BE2C (cell line): ENCODE data around the gene SLC23A3.

ENCODE experiments used
- DNase-seq: peaks from one replicate; pipeline ENCODE4 v3.0.0-alpha.2; 2020
- H3K27me3 ChIP-seq: fragments of 250-450 bp; sonication (Bioruptor Pico); 2 replicates; pipeline ENCODE4 v1.5.1; 2020; ENCODE audit warnings: mild to moderate bottlenecking
- H3K36me3 ChIP-seq: fragments of 250-450 bp; sonication (Bioruptor Pico); 2 replicates; pipeline ENCODE4 v1.5.1; 2020; ENCODE audit warnings: mild to moderate bottlenecking
- H3K4me1 ChIP-seq: fragments of 250-450 bp; sonication (Bioruptor Pico); 2 replicates; pipeline ENCODE4 v1.5.1; 2020
- H3K4me3 ChIP-seq: 2 replicates; pipeline ENCODE4 v1.5.1; 2011; ENCODE audit warnings: low read depth, low read length
- H3K9me3 ChIP-seq: fragments of 250-450 bp; sonication (Bioruptor Pico); 2 replicates; pipeline ENCODE4 v1.5.1; 2020
- CTCF ChIP-seq: IDR thresholded peaks from 2 replicates; pipeline ENCODE4 v1.5.1; 2012; ENCODE audit warnings: mild to moderate bottlenecking, low read depth, low read length

Gene SLC23A3

GRCh38 chr2:219165058-219165911, 4.5 kb downstream of the SLC23A3 start:
- H3K9me3 ChIP-seq: no peaks in the 10 kb centered on the region
- DNase-seq: no peak
- no peaks in the 10 kb centered on the region for H3K36me3 ChIP-seq
- TF ChIP-seq CTCF: no peak
- H3K4me1 ChIP-seq: no peaks in the 10 kb centered on the region
- H3K4me3 ChIP-seq: no peak overlapping the region
- no peaks in the 10 kb centered on the region for H3K27me3 ChIP-seq

DNA sequence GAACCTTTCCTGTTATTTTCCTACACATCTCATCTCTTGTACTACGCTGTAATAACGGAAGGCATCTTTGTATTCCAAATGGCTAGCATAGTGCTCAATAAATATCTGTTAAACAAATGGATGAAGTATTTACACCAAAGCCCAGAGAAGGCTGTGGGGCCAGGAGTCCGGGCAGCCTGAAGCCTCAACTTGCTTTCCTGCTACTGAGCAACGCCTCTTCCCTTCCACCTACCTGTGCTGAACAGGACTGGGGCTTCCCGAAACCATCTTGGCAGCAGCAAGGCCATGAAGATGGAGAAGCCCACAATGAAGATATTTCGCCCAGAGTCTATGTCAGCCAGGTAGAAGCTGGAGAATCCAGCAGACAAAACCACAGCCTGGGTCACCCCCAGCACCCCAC, 6.7 kb downstream of the SLC23A3 start:
- DNase-seq: no peak
- no peak for TF ChIP-seq CTCF
- Histone ChIP-seq H3K27me3 (no peaks in the 10 kb centered on the region), H3K4me3 (no peak overlapping the region), H3K4me1 (no peaks in the 10 kb centered on the region), H3K36me3 (no peaks in the 10 kb centered on the region), H3K9me3 (no peaks in the 10 kb centered on the region)

GRCh38 chr2:219161097-219161496, 8.7 kb downstream of the SLC23A3 start:
- DNase-seq: no peak
- Histone ChIP-seq H3K36me3 (peaks cover 4% of the 10 kb centered on the region; the same call in 1 of the 2 replicates), H3K4me3 (peak overlapping the region; percentile 78), H3K9me3 (no peaks in the 10 kb centered on the region), H3K27me3 (no peaks in the 10 kb centered on the region), H3K4me1 (no peaks in the 10 kb centered on the region)
- TF ChIP-seq CTCF: 0 out of 2 replicates have a peak, but pooled peaks have one; percentile 2

DNA sequence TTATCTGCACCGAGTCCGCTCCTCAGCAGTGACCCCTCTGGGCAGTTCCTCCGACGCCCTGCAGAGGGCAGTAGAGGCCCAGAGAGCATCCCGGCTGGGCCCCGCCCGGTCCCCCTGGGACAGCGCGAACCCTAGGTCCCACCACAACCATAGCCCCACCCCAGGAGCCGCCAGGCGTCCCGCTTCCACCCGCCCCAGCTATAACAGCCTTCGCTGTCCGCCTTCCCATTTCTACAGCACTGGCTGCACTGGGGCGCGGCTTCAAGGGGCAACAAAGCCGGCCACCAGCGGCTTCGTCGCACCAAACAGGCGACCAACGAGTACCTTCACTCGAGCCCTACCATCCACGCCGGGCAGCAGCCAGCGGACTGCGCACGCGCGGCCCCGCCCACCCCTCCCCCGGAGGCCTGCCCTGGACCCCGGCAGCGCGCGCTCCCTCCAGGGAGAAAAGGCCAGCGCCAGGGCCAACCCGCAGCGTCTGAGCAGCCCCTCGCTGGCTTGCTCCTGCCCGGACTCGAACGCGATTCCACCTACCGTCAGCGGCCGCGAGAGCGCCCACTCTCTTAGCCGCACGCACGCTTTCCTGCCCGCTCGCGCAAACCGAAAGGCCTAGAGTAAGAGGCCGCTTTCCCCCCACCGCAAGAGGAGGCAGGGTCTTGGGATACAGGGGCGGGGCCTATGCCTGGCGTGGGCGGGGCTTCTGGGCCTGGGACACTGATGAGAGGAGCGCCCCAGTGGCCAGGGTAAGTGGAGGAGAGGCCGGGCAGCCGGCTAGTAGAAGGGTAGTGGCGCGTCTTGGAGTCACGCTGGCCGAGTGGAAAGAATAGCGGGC, 9.4 kb downstream of the SLC23A3 start, which contains the start of gene NHEJ1:
TSS of gene NHEJ1 (minus strand) at position 630 of the 832 bp plus-strand sequence. CDS start 2,453 bp downstream, outside the sequence.
- no peaks in the 10 kb centered on the region for H3K27me3 ChIP-seq
- H3K36me3 ChIP-seq: peaks cover 4% of the 10 kb centered on the region; the same call in 1 of the 2 replicates
- DNase-seq: peak; percentile 98
- H3K9me3 ChIP-seq: no peaks in the 10 kb centered on the region
- TF ChIP-seq CTCF: peak; percentile 96
- H3K4me1 ChIP-seq: no peaks in the 10 kb centered on the region
- H3K4me3 ChIP-seq: peak within 1 kb of the TSS; percentile 78

GRCh38 chr2:219159771-219160185, 10.1 kb downstream of the SLC23A3 start:
- no peak for TF ChIP-seq CTCF
- H3K36me3 ChIP-seq: peaks cover 4% of the 10 kb centered on the region; the same call in 1 of the 2 replicates
- H3K27me3 ChIP-seq: no peaks in the 10 kb centered on the region
- no peak for DNase-seq
- no peaks in the 10 kb centered on the region for H3K9me3 ChIP-seq
- H3K4me3 ChIP-seq: peak overlapping the region; percentile 78
- H3K4me1 ChIP-seq: no peaks in the 10 kb centered on the region
